BLaER1 treated with 17β-estradiol and CSF1 and Interleukin-3, amounts not matched to agents 10 nM and 100 nM (cell line): ENCODE results near the gene NOP16.

ENCODE experiments used
- H3K27ac ChIP-seq, 11 experiments: shearing (Covaris generic); formaldehyde crosslinking; 2 replicates each; pipeline ENCODE4 v1.8.1; 2022
- H3K27me3 ChIP-seq, 11 experiments: shearing (Covaris generic); formaldehyde crosslinking; 2 replicates each; pipeline ENCODE4 v1.8.1; 2022
- H3K36me3 ChIP-seq, 11 experiments: shearing (Covaris generic); formaldehyde crosslinking; 2 replicates each; pipeline ENCODE4 v1.8.1; 2022
- H3K4me1 ChIP-seq, 10 experiments: shearing (Covaris generic); formaldehyde crosslinking; 2 replicates each; pipeline ENCODE4 v1.8.1; 2022
- H3K4me2 ChIP-seq, 11 experiments: shearing (Covaris generic); formaldehyde crosslinking; 2 replicates each; pipeline ENCODE4 v1.8.1; 2022
- H3K4me3 ChIP-seq, 10 experiments: shearing (Covaris generic); formaldehyde crosslinking; 2 replicates each; pipeline ENCODE4 v1.8.1; 2022
- H3K9ac ChIP-seq, 11 experiments: shearing (Covaris generic); formaldehyde crosslinking; 2 replicates each; pipeline ENCODE4 v1.8.1; 2022
- H3K9me3 ChIP-seq, 11 experiments: shearing (Covaris generic); formaldehyde crosslinking; replicated peaks in 1 of 11; 2 replicates each; pipeline ENCODE4 v1.8.1; 2022
- H4K20me1 ChIP-seq, 11 experiments: shearing (Covaris generic); formaldehyde crosslinking; 2 replicates each; pipeline ENCODE4 v1.8.1; 2022
- Cebpa-rat ChIP-seq, 11 experiments: shearing (Covaris generic); IDR thresholded peaks; 2 replicates each; pipeline ENCODE4 v1.8.1; 2022

Gene NOP16

DNA sequence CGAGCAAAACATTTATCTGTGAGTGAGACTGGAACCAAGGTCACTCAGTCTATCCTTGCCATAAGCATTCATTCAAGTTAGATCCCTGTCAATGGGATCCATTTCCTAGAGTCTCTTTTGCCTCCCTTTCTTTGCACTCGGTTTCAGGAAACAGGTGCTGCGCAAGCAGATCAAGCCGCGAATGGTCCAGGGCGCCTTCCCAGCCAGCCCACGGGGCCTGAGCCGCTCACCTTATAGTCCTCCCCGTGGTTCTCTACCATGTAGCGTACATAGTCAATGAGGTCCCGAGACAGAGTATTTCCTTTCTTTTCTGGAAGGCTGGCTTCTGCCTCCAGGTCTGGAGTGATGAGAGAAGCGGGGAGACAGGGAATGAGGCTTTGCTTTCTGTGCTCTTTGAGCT is 3.4 kb downstream of the NOP16 start:
- H3K36me3 ChIP-seq = peaks cover 61 to 75% (median 70%) of the 10 kb centered on the region in 11 experiments

DNA sequence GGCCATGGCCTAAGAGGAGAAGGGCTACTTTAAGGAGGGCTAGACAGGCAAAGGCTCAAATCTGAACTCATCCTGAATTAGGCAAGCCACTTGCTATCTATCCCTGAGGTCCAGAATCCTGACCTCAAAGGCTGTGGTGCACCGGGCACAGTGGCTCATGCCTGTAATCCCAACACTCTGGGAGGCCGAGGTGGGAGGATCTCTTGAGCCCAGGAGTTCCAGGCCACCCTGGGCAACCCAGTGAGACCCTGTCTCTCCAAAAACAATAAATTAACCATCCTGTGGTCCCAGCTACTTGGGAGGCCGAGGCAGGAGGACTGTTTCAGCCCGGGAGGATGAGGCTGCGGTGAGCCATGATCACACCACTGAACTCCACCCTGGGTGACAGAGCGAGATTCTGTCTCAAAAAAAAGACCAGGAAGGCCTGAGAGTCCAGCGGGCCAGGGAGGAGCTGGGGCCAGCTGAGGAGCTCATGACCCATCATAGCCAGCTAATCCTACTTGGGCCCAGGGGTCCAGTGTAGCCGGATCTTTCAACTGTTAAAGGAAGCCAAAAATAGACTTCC is 4.0 kb downstream of the NOP16 start:
- Histone ChIP-seq H3K9ac (peak overlapping the region in 1 of 11 experiments; percentile 26; a peak in 2 of 22 replicates), H3K27me3 (no peaks in the 10 kb centered on the region), H3K4me1 (peaks cover 25 to 42% (median 29%) of the 10 kb centered on the region in 10 experiments), H4K20me1 (peaks cover 0 to 88% (median 58%) of the 10 kb centered on the region in 11 experiments; a peak in 20 of 22 replicates), H3K36me3 (peaks cover 61 to 78% (median 72%) of the 10 kb centered on the region in 11 experiments), H3K27ac (no peak overlapping the region), H3K4me2 (peak overlapping the region in 2 of 11 experiments; percentile 12 to 88; a peak in 2 of 22 replicates), H3K4me3 (no peak overlapping the region), H3K9me3 (no peaks in the 10 kb centered on the region)
- TF ChIP-seq Cebpa-rat (IDR thresholded peaks at IDR 0.05) = no peak

More for the DNA sequence above, 3.4 kb downstream of the NOP16 start:
- no peak for TF ChIP-seq Cebpa-rat (IDR thresholded peaks at IDR 0.05)
- peak overlapping the region in 9 of 11 experiments; percentile 21 to 100 (median 94); a peak in 13 of 22 replicates for H3K4me2 ChIP-seq
- H3K9ac ChIP-seq = peak overlapping the region in 2 of 11 experiments; percentile 26 to 46; a peak in 2 of 22 replicates
- H4K20me1 ChIP-seq = peaks cover 0 to 82% (median 58%) of the 10 kb centered on the region in 11 experiments; a peak in 20 of 22 replicates
- no peaks in the 10 kb centered on the region for H3K9me3 ChIP-seq
- H3K27me3 ChIP-seq = no peaks in the 10 kb centered on the region
- H3K4me3 ChIP-seq = no peak overlapping the region
- H3K4me1 ChIP-seq = peaks cover 30 to 42% (median 34%) of the 10 kb centered on the region in 10 experiments
- no peak overlapping the region for H3K27ac ChIP-seq

DNA sequence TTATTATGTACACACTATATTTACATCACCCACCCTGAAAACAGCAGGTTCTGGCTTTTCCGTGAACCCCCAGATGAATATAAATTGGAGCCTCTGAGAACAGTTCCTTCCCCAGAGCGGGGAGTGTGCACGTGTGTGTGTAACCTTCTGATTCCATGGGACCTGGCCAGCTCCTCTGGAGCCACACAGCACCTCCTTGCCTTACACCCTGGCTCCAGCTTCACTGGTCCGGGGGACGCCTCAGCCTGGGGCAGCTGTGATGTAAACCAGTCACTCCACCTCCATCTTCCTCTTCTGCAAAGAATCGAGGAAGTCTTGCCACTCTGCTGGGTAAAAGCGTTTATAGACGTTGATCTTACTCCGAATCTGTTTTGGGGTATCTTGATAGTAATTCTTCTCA is 4.4 kb downstream of the NOP16 start:
- TF ChIP-seq Cebpa-rat (IDR thresholded peaks at IDR 0.05) = no peak
- Histone ChIP-seq H3K27me3 (no peaks in the 10 kb centered on the region), H4K20me1 (peaks cover 0 to 91% (median 58%) of the 10 kb centered on the region in 11 experiments; a peak in 20 of 22 replicates), H3K27ac (no peak overlapping the region), H3K4me3 (no peak overlapping the region), H3K36me3 (peaks cover 61 to 83% (median 77%) of the 10 kb centered on the region in 11 experiments), H3K4me1 (peaks cover 25 to 42% (median 29%) of the 10 kb centered on the region in 10 experiments), H3K4me2 (no peak overlapping the region), H3K9ac (0 out of 22 replicates have a peak overlapping the region, but pooled peaks of 1 of the 11 experiments have one; percentile 26), H3K9me3 (no peaks in the 10 kb centered on the region)

DNA sequence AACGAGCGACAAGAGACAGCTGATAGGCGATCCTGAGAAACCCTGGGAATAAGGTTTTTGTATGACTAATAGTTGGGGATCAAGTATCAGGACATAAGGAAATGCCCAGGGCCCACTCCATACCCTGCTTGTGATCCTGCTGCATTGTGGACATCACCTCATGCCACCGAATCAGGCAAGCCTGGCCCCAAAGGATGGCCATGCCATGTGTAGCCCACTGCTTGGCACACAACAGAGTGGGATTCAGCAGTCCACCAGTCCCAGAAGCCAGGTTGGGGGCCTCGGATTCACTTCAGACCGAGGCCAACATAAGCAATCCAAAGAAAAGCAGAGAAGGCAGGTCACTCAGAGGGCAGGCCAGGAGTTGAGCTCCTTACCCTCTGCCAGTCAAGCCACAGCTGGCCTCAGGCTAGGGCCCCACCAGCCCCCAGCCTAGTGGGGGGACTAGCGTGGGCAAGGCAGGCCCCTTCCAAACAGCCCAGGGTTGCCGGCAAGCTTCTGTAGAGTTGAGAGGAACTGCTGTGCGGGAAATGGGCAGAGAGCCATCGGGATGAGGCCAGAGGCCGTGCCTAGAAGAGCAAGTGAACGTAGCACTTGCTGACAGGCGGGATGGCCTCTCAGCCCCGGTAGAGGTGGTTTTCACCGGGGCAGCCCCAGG is 5.0 kb downstream of the NOP16 start:
- Histone ChIP-seq H3K36me3 (peaks cover 61 to 88% (median 83%) of the 10 kb centered on the region in 11 experiments), H3K9ac (no peak overlapping the region), H4K20me1 (peaks cover 0 to 91% (median 58%) of the 10 kb centered on the region in 11 experiments; a peak in 20 of 22 replicates), H3K27me3 (no peaks in the 10 kb centered on the region), H3K4me2 (no peak overlapping the region), H3K4me1 (peaks cover 25 to 42% (median 29%) of the 10 kb centered on the region in 10 experiments), H3K4me3 (no peak overlapping the region), H3K9me3 (no peaks in the 10 kb centered on the region), H3K27ac (no peak overlapping the region)
- no peak for TF ChIP-seq Cebpa-rat (IDR thresholded peaks at IDR 0.05)

DNA sequence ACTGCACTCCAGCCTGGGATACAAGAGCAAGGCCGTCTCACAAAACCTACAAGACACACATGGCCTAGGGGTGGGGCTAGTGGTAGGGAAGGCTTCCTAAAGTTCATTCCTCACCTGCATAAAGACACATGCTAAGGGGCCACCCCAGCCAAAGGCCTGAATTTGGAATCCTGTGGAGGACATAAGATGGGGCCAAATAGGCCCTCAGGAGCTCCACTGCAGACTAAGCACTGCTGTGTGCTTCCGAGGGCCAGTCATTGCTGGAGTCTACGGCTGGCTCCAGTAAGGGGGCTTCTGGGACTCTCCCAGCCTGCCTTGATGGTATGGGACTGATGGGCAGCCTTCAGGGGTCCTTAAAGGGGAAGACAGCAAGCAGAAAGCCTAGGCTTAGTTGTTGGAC is 5.7 kb downstream of the NOP16 start:
- H3K27me3 ChIP-seq = no peaks in the 10 kb centered on the region
- H3K4me3 ChIP-seq = no peak overlapping the region
- no peak overlapping the region for H3K9ac ChIP-seq
- no peak overlapping the region for H3K4me2 ChIP-seq
- peaks cover 61 to 94% (median 86%) of the 10 kb centered on the region in 11 experiments for H3K36me3 ChIP-seq
- peaks cover 25 to 42% (median 29%) of the 10 kb centered on the region in 10 experiments for H3K4me1 ChIP-seq
- no peak for TF ChIP-seq Cebpa-rat (IDR thresholded peaks at IDR 0.05)
- no peaks in the 10 kb centered on the region for H3K9me3 ChIP-seq
- no peak overlapping the region for H3K27ac ChIP-seq
- peaks cover 0 to 93% (median 58%) of the 10 kb centered on the region in 11 experiments; a peak in 20 of 22 replicates for H4K20me1 ChIP-seq

DNA sequence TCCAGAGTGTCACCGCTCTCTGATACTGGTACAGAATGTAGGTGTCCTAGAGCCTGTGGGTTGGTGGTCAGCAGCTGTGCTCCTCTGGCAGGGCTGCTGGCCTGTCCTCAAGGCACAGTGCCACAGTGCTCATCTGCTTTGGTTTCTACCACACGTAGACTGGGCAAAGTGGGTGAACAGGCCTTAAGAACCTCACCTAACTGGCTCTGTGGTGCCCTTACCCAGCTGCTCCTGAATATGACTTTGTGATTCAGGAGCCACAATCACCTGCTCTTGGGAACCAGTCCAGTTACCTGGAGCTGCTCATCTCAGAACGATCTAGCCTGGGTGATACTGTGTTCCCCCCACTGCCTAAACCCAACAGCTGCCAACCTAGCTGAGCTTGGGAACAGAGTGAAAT is 6.4 kb downstream of the NOP16 start:
- Histone ChIP-seq H3K9me3 (no peaks in the 10 kb centered on the region), H3K27me3 (no peaks in the 10 kb centered on the region), H4K20me1 (peaks cover 0 to 86% (median 53%) of the 10 kb centered on the region in 11 experiments; a peak in 20 of 22 replicates), H3K27ac (no peak overlapping the region), H3K9ac (no peak overlapping the region), H3K4me3 (no peak overlapping the region), H3K4me1 (peaks cover 20 to 36% (median 22%) of the 10 kb centered on the region in 10 experiments), H3K36me3 (peaks cover 61 to 95% (median 83%) of the 10 kb centered on the region in 11 experiments), H3K4me2 (no peak overlapping the region)
- no peak for TF ChIP-seq Cebpa-rat (IDR thresholded peaks at IDR 0.05)

DNA sequence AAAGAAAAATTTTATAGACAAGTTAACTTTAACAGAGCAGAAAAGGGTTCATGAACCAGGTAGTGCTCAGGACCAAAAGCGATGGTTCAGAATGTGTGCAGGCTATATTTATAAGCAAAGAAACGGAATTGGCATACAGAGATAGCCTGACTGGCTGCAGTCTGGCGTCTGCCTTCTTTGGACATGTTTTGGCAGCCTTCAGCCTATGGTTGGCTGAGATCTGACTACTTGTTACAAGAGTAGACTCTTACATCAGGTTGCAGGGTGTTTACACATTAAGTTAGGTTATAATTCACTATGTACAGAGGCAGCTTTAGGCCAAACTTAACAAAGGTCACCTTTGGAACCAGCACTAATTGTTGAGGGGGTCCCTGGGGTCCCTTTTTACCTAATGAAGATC is 7.0 kb downstream of the NOP16 start:
- Histone ChIP-seq H3K4me2 (no peak overlapping the region), H3K4me1 (peaks cover 14 to 31% (median 17%) of the 10 kb centered on the region in 10 experiments), H3K9me3 (no peaks in the 10 kb centered on the region), H3K36me3 (peaks cover 58 to 93% (median 77%) of the 10 kb centered on the region in 11 experiments), H3K4me3 (no peak overlapping the region), H3K9ac (no peak overlapping the region), H3K27ac (no peak overlapping the region), H3K27me3 (no peaks in the 10 kb centered on the region), H4K20me1 (peaks cover 0 to 81% (median 47%) of the 10 kb centered on the region in 11 experiments; a peak in 20 of 22 replicates)
- TF ChIP-seq Cebpa-rat (IDR thresholded peaks at IDR 0.05) = no peak

DNA sequence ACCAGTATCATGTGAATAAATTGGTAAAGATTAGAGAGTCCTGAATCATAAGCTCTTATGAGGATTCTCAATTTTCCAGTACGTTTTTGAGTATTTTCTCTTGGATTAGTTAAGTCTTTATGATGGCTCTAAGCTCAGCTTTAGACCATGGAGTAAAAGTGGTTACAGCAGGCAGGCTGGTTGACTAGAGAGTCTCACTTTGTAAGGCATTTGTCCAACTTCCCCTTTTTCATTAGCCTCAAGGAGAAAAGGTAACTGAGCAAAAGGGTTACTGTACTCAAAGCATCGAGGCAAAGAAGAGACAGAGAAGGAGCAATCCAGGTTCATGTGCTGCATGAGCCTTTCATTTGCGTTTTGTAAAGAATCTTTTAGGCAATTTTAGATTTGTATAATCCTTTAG is 8.5 kb downstream of the NOP16 start:
- H4K20me1 ChIP-seq = peaks cover 0 to 65% (median 32%) of the 10 kb centered on the region in 11 experiments; a peak in 19 of 22 replicates
- H3K4me2 ChIP-seq = no peak overlapping the region
- H3K4me3 ChIP-seq = no peak overlapping the region
- H3K4me1 ChIP-seq = peaks cover 0 to 15% (median 1%) of the 10 kb centered on the region in 10 experiments; a peak in 13 of 20 replicates
- H3K27ac ChIP-seq = no peak overlapping the region
- no peak for TF ChIP-seq Cebpa-rat (IDR thresholded peaks at IDR 0.05)
- no peaks in the 10 kb centered on the region for H3K27me3 ChIP-seq
- no peaks in the 10 kb centered on the region for H3K9me3 ChIP-seq
- peaks cover 43 to 88% (median 67%) of the 10 kb centered on the region in 11 experiments for H3K36me3 ChIP-seq
- H3K9ac ChIP-seq = 0 out of 22 replicates have a peak overlapping the region, but pooled peaks of 1 of the 11 experiments have one; percentile 3
